H9 (cell line): Measurements from ENCODE around the gene PLEKHG1. TPM values are rescaled to one million over a fixed set of nuclear protein-coding genes. Genes with fewer than 3 reads are reported as not detected.

Experiments
- DNase-seq: peaks from one replicate; pipeline ENCODE4 v3.0.0-alpha.2; 2017
- H2AFZ ChIP-seq: one replicate; pipeline ENCODE4 v1.6.1; 2013; ENCODE audit warnings: mild to moderate bottlenecking, low read length, control low read depth, moderate library complexity
- H2AK5ac ChIP-seq: 2 replicates; pipeline ENCODE4 v1.6.1; 2013; ENCODE audit warnings: low read length, control low read depth, mixed read lengths; ENCODE audit not compliant: insufficient read length
- H2BK120ac ChIP-seq: one replicate; pipeline ENCODE4 v1.6.1; 2013; ENCODE audit warnings: low read depth, mild to moderate bottlenecking, low read length, control low read depth, inconsistent platforms; ENCODE audit not compliant: poor library complexity, severe bottlenecking
- H2BK12ac ChIP-seq: 2 replicates; pipeline ENCODE4 v1.6.1; 2013; ENCODE audit warnings: low read length, control low read depth, mixed read lengths, low read depth; ENCODE audit not compliant: insufficient read length
- H2BK15ac ChIP-seq: 2 replicates; pipeline ENCODE4 v1.6.1; 2013; ENCODE audit warnings: low read depth, low read length, control low read depth
- H2BK20ac ChIP-seq: one replicate; pipeline ENCODE4 v1.6.1; 2013; ENCODE audit warnings: low read depth, mild to moderate bottlenecking, low read length, control low read depth, inconsistent platforms; ENCODE audit not compliant: poor library complexity, severe bottlenecking
- H2BK5ac ChIP-seq: 2 replicates; pipeline ENCODE4 v1.6.1; 2013; ENCODE audit warnings: low read length, control low read depth, mixed read lengths; ENCODE audit not compliant: insufficient read length
- H3K14ac ChIP-seq: 2 replicates; pipeline ENCODE4 v1.6.1; 2013; ENCODE audit warnings: low read length, control low read depth; ENCODE audit not compliant: insufficient read depth
- H3K18ac ChIP-seq: 2 replicates; pipeline ENCODE4 v1.6.1; 2013; ENCODE audit warnings: low read depth, mild to moderate bottlenecking, mixed read lengths, low read length, control low read depth; ENCODE audit not compliant: insufficient read length
- H3K23ac ChIP-seq: 2 replicates; pipeline ENCODE4 v1.6.1; 2013; ENCODE audit warnings: low read length, control low read depth, mixed read lengths, low read depth; ENCODE audit not compliant: insufficient read length
- H3K23me2 ChIP-seq: 2 replicates; pipeline ENCODE4 v1.6.1; 2013; ENCODE audit warnings: low read depth, mild to moderate bottlenecking, mixed read lengths, low read length, control low read depth; ENCODE audit not compliant: insufficient read length, poor library complexity, severe bottlenecking
- H3K27ac ChIP-seq: 2 replicates; pipeline ENCODE4 v1.5.1; 2013; ENCODE audit warnings: low read length, control low read depth, mixed read lengths, low read depth; ENCODE audit not compliant: insufficient read length
- H3K27me3 ChIP-seq: 2 replicates; pipeline ENCODE4 v1.6.1; 2013; ENCODE audit warnings: low read length, control low read depth, inconsistent platforms; ENCODE audit not compliant: insufficient read depth
- H3K4ac ChIP-seq: 2 replicates; pipeline ENCODE4 v1.6.1; 2013; ENCODE audit warnings: low read depth, mild to moderate bottlenecking, control low read depth, inconsistent platforms, low read length, moderate library complexity
- H3K4me1 ChIP-seq: 2 replicates; pipeline ENCODE4 v1.6.1; 2013; ENCODE audit warnings: low read length, control low read depth, inconsistent platforms; ENCODE audit not compliant: insufficient read depth
- H3K4me2 ChIP-seq: 2 replicates; pipeline ENCODE4 v1.6.1; 2013; ENCODE audit warnings: low read length, control low read depth, mixed read lengths; ENCODE audit not compliant: insufficient read length, insufficient read depth
- H3K56ac ChIP-seq: 2 replicates; pipeline ENCODE4 v1.6.1; 2013; ENCODE audit warnings: low read depth, mild to moderate bottlenecking, mixed read lengths, low read length, control low read depth; ENCODE audit not compliant: insufficient read length
- H3K79me1 ChIP-seq: 2 replicates; pipeline ENCODE4 v1.6.1; 2013; ENCODE audit warnings: low read depth, mild to moderate bottlenecking, moderate library complexity, low read length, control low read depth, inconsistent platforms; ENCODE audit not compliant: insufficient read depth, poor library complexity, severe bottlenecking
- H3K79me2 ChIP-seq: 2 replicates; pipeline ENCODE4 v1.6.1; 2013; ENCODE audit warnings: low read length, control low read depth, inconsistent platforms; ENCODE audit not compliant: insufficient read depth
- H3K9ac ChIP-seq: 2 replicates; pipeline ENCODE4 v1.6.1; 2013; ENCODE audit warnings: low read length, control low read depth, mixed read lengths; ENCODE audit not compliant: insufficient read length; ENCODE audit errors: extremely low read depth
- H3K9me3 ChIP-seq: one replicate; pipeline ENCODE4 v1.6.1; 2013; ENCODE audit warnings: low read depth, low read length, inconsistent platforms; ENCODE audit not compliant: control insufficient read depth
- H3T11ph ChIP-seq: one replicate; pipeline ENCODE4 v1.6.1; 2013; ENCODE audit warnings: mild to moderate bottlenecking, low read length, control low read depth, inconsistent platforms
- H4K20me1 ChIP-seq: one replicate; pipeline ENCODE4 v1.6.1; 2013; ENCODE audit not compliant: control insufficient read depth, insufficient read length, insufficient read depth
- H4K5ac ChIP-seq: 2 replicates; pipeline ENCODE4 v1.6.1; 2013; ENCODE audit warnings: low read depth, mild to moderate bottlenecking, mixed read lengths, low read length, control low read depth; ENCODE audit not compliant: insufficient read length
- H4K8ac ChIP-seq: replicated peaks from 2 replicates; pipeline ENCODE4 v1.6.1; 2013; ENCODE audit warnings: low read length, control low read depth, mixed read lengths, low read depth; ENCODE audit not compliant: insufficient read length
- H4K91ac ChIP-seq: 2 replicates; pipeline ENCODE4 v1.6.1; 2013; ENCODE audit warnings: low read depth, mild to moderate bottlenecking, moderate library complexity, mixed read lengths, low read length, control low read depth; ENCODE audit not compliant: insufficient read length
- H3K27ac Mint-ChIP-seq, 3 experiments: 2 replicates in 2 of 3; 3 replicates in 1 of 3; pipeline ENCODE4 v1.8.0; 2020 to 2021; ENCODE audit warnings: mixed read lengths in 3 of 3, mild to moderate bottlenecking in 1 of 3, moderate library complexity in 1 of 3
- H3K27me3 Mint-ChIP-seq: 2 replicates; pipeline ENCODE4 v1.8.0; 2021; ENCODE audit warnings: low read depth, mild to moderate bottlenecking, moderate library complexity, mixed read lengths
- H3K36me3 Mint-ChIP-seq, 3 experiments: 2 replicates in 2 of 3; 3 replicates in 1 of 3; pipeline ENCODE4 v1.8.0; 2020 to 2021; ENCODE audit warnings: low read depth in 3 of 3, mixed read lengths in 3 of 3; ENCODE audit not compliant: insufficient read depth in 1 of 3
- H3K4me1 Mint-ChIP-seq, 2 experiments: 2 replicates each; pipeline ENCODE4 v1.8.0; 2020; ENCODE audit warnings: mixed read lengths in 2 of 2
- H3K4me3 Mint-ChIP-seq, 2 experiments: 2 replicates in 1 of 2; 3 replicates in 1 of 2; pipeline ENCODE4 v1.8.0; 2020 to 2021; ENCODE audit warnings: mild to moderate bottlenecking in 2 of 2, mixed read lengths in 2 of 2, moderate library complexity in 1 of 2
- H3K9me3 Mint-ChIP-seq, 2 experiments: 2 replicates in 1 of 2; 3 replicates in 1 of 2; pipeline ENCODE4 v1.8.0; 2020; ENCODE audit warnings: mild to moderate bottlenecking in 2 of 2, mixed read lengths in 2 of 2, moderate library complexity in 1 of 2
- total RNA-seq: library from RNA; stranded (reverse); gene quantifications from 2 replicates; pipeline ENCODE4 v1.2.1, GENCODE V29; 2021
- TF ChIP-seq, protein P1 (sequence below): fragments of 200-600 bp; sonication (generic); conservative IDR thresholded peaks from 3 replicates; pipeline ENCODE4 v1.8.0; 2021; ENCODE audit warnings: antibody characterized with exemption, mild to moderate bottlenecking

PLEKHG1 gene
- total RNA-seq, 1 experiment from 2014 or later = 1.0 TPM

DNA sequence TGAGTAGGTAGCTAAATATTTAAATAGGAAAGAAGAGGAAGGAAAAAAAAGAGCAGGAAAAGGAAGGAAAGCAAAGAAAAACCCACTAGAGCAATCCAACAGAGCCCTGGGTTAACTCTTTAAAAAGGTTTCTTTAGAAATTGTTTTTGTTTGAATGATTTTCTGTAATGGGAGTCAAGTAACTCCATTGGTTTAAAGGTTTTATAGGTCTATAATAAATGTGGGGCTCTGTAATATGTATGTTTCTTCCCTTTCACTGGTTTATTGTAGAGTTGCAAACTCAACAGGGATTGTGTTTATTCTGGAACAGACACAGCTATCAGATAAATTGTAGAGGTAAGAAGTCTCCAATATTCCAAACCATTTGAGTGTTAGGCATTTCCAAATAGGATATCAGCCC, 10.9 kb downstream of the PLEKHG1 start:
- H2AFZ ChIP-seq = no peak overlapping the region

More for the DNA sequence above, 10.9 kb downstream of the PLEKHG1 start:
- Histone ChIP-seq H3K9me3 (no peaks in the 10 kb centered on the region), H2BK12ac (no peak overlapping the region), H3K23me2 (no peaks in the 10 kb centered on the region), H3T11ph (no peak overlapping the region), H3K56ac (no peak overlapping the region), H3K14ac (no peak overlapping the region), H3K9ac (no peak overlapping the region), H2AK5ac (no peak overlapping the region), H3K18ac (no peak overlapping the region), H3K23ac (no peak overlapping the region), H4K20me1 (no peaks in the 10 kb centered on the region), H3K27ac (no peak overlapping the region), H2BK15ac (no peak overlapping the region), H3K4ac (no peak overlapping the region), H4K8ac (no peak overlapping the region), H2BK120ac (no peak overlapping the region), H3K79me2 (no peaks in the 10 kb centered on the region), H3K4me1 (no peaks in the 10 kb centered on the region), H3K4me2 (no peak overlapping the region), H3K27me3 (no peaks in the 10 kb centered on the region), H3K79me1 (no peaks in the 10 kb centered on the region), H2BK20ac (no peak overlapping the region), H4K5ac (no peak overlapping the region), H2BK5ac (no peak overlapping the region), H4K91ac (no peak overlapping the region)
- DNase-seq = no peak
- no peak overlapping the region for H3K27ac Mint-ChIP-seq
- H3K4me3 Mint-ChIP-seq = no peak overlapping the region
- H3K36me3 Mint-ChIP-seq = no peaks in the 10 kb centered on the region
- peaks cover 5 to 6% of the 10 kb centered on the region in 2 experiments for H3K4me1 Mint-ChIP-seq
- TF ChIP-seq, protein P1, sequence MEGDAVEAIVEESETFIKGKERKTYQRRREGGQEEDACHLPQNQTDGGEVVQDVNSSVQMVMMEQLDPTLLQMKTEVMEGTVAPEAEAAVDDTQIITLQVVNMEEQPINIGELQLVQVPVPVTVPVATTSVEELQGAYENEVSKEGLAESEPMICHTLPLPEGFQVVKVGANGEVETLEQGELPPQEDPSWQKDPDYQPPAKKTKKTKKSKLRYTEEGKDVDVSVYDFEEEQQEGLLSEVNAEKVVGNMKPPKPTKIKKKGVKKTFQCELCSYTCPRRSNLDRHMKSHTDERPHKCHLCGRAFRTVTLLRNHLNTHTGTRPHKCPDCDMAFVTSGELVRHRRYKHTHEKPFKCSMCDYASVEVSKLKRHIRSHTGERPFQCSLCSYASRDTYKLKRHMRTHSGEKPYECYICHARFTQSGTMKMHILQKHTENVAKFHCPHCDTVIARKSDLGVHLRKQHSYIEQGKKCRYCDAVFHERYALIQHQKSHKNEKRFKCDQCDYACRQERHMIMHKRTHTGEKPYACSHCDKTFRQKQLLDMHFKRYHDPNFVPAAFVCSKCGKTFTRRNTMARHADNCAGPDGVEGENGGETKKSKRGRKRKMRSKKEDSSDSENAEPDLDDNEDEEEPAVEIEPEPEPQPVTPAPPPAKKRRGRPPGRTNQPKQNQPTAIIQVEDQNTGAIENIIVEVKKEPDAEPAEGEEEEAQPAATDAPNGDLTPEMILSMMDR = no peak
- no peaks in the 10 kb centered on the region for H3K9me3 Mint-ChIP-seq
- H3K27me3 Mint-ChIP-seq = peaks cover 30% of the 10 kb centered on the region
